H1 (cell line): ENCODE results near the gene FHAD1. TPM values are rescaled to one million over a fixed set of nuclear protein-coding genes. Genes with fewer than 3 reads are reported as not detected.

Source experiments
- CEBPB ChIP-seq: IDR thresholded peaks from 2 replicates; pipeline ENCODE4 v1.6.1; 2012; ENCODE audit warnings: low read depth, low read length
- FOSL1 ChIP-seq: IDR thresholded peaks from 2 replicates; pipeline ENCODE4 v1.6.1; 2011; ENCODE audit warnings: mild to moderate bottlenecking, low read depth, low read length, moderate library complexity; ENCODE audit not compliant: insufficient read depth
- JUN ChIP-seq: IDR thresholded peaks from 2 replicates; pipeline ENCODE4 v1.6.1; 2011; ENCODE audit warnings: low read depth, mild to moderate bottlenecking, improper control_type of control experiment, low read length
- SRF ChIP-seq: IDR thresholded peaks from 2 replicates; pipeline ENCODE4 v1.6.1; 2011; ENCODE audit warnings: mild to moderate bottlenecking, low read depth, low read length, moderate library complexity
- polyA plus RNA-seq, 7 experiments: library from polyadenylated mRNA; depleted of rRNA in 3 of 7; stranded (reverse) in 5 of 7; unstranded in 2 of 7; fragments of >200 nt in 5 of 7; fragments of 200-250 nt in 2 of 7; gene quantifications; 1 replicate in 5 of 7; 2 replicates in 1 of 7; 4 replicates in 1 of 7; pipeline versions ENCODE4 v1.2.1 to v1.2.3, GENCODE V29; 2011 to 2013; ENCODE audit warnings: missing spikeins in 2 of 7, mixed read lengths in 2 of 7
- total RNA-seq: library from RNA; stranded (reverse); fragmentation: NEBNext Ultra II Directional; extraction: Animal tissue kit (Norgen Biotek cat#: 25700); gene quantifications from 2 replicates; pipeline ENCODE4 v1.2.1, GENCODE V29; 2021
- TF ChIP-seq, protein P1 (sequence below): fragments of 300-600 bp; sonication (generic); IDR thresholded peaks from 2 replicates; pipeline ENCODE4 v1.7.1; 2012; ENCODE audit warnings: low read length, moderate library complexity, mild to moderate bottlenecking, inconsistent platforms; ENCODE audit not compliant: insufficient replicate concordance
- TF ChIP-seq, protein P2 (sequence below), 3 experiments: IDR thresholded peaks; 1 replicate in 2 of 3; 2 replicates in 1 of 3; pipeline versions ENCODE4 v1.5.1 to v1.6.1; 2011; ENCODE audit warnings: low read length in 3 of 3, mild to moderate bottlenecking in 3 of 3, inconsistent platforms in 2 of 3, low read depth in 1 of 3, moderate library complexity in 1 of 3; ENCODE audit not compliant: insufficient read depth in 1 of 3; ENCODE audit errors: control extremely low read depth in 1 of 3
- TF ChIP-seq, protein P3 (sequence below): IDR thresholded peaks from 2 replicates; pipeline ENCODE4 v1.6.1; 2012; ENCODE audit warnings: low read length, inconsistent platforms

FHAD1 gene
- total and polyA plus RNA-seq, 2 of the 8 experiments (the other 6 are each of a cell fraction or from before 2014, with no cell fraction given), result 0.39 to 0.69 TPM

- TF ChIP-seq, protein P1, sequence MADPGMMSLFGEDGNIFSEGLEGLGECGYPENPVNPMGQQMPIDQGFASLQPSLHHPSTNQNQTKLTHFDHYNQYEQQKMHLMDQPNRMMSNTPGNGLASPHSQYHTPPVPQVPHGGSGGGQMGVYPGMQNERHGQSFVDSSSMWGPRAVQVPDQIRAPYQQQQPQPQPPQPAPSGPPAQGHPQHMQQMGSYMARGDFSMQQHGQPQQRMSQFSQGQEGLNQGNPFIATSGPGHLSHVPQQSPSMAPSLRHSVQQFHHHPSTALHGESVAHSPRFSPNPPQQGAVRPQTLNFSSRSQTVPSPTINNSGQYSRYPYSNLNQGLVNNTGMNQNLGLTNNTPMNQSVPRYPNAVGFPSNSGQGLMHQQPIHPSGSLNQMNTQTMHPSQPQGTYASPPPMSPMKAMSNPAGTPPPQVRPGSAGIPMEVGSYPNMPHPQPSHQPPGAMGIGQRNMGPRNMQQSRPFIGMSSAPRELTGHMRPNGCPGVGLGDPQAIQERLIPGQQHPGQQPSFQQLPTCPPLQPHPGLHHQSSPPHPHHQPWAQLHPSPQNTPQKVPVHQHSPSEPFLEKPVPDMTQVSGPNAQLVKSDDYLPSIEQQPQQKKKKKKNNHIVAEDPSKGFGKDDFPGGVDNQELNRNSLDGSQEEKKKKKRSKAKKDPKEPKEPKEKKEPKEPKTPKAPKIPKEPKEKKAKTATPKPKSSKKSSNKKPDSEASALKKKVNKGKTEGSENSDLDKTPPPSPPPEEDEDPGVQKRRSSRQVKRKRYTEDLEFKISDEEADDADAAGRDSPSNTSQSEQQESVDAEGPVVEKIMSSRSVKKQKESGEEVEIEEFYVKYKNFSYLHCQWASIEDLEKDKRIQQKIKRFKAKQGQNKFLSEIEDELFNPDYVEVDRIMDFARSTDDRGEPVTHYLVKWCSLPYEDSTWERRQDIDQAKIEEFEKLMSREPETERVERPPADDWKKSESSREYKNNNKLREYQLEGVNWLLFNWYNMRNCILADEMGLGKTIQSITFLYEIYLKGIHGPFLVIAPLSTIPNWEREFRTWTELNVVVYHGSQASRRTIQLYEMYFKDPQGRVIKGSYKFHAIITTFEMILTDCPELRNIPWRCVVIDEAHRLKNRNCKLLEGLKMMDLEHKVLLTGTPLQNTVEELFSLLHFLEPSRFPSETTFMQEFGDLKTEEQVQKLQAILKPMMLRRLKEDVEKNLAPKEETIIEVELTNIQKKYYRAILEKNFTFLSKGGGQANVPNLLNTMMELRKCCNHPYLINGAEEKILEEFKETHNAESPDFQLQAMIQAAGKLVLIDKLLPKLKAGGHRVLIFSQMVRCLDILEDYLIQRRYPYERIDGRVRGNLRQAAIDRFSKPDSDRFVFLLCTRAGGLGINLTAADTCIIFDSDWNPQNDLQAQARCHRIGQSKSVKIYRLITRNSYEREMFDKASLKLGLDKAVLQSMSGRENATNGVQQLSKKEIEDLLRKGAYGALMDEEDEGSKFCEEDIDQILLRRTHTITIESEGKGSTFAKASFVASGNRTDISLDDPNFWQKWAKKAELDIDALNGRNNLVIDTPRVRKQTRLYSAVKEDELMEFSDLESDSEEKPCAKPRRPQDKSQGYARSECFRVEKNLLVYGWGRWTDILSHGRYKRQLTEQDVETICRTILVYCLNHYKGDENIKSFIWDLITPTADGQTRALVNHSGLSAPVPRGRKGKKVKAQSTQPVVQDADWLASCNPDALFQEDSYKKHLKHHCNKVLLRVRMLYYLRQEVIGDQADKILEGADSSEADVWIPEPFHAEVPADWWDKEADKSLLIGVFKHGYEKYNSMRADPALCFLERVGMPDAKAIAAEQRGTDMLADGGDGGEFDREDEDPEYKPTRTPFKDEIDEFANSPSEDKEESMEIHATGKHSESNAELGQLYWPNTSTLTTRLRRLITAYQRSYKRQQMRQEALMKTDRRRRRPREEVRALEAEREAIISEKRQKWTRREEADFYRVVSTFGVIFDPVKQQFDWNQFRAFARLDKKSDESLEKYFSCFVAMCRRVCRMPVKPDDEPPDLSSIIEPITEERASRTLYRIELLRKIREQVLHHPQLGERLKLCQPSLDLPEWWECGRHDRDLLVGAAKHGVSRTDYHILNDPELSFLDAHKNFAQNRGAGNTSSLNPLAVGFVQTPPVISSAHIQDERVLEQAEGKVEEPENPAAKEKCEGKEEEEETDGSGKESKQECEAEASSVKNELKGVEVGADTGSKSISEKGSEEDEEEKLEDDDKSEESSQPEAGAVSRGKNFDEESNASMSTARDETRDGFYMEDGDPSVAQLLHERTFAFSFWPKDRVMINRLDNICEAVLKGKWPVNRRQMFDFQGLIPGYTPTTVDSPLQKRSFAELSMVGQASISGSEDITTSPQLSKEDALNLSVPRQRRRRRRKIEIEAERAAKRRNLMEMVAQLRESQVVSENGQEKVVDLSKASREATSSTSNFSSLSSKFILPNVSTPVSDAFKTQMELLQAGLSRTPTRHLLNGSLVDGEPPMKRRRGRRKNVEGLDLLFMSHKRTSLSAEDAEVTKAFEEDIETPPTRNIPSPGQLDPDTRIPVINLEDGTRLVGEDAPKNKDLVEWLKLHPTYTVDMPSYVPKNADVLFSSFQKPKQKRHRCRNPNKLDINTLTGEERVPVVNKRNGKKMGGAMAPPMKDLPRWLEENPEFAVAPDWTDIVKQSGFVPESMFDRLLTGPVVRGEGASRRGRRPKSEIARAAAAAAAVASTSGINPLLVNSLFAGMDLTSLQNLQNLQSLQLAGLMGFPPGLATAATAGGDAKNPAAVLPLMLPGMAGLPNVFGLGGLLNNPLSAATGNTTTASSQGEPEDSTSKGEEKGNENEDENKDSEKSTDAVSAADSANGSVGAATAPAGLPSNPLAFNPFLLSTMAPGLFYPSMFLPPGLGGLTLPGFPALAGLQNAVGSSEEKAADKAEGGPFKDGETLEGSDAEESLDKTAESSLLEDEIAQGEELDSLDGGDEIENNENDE, result no peak
- TF ChIP-seq FOSL1 (no peak), SRF (no peak), JUN (no peak), CEBPB (no peak)
- TF ChIP-seq, protein P2, sequence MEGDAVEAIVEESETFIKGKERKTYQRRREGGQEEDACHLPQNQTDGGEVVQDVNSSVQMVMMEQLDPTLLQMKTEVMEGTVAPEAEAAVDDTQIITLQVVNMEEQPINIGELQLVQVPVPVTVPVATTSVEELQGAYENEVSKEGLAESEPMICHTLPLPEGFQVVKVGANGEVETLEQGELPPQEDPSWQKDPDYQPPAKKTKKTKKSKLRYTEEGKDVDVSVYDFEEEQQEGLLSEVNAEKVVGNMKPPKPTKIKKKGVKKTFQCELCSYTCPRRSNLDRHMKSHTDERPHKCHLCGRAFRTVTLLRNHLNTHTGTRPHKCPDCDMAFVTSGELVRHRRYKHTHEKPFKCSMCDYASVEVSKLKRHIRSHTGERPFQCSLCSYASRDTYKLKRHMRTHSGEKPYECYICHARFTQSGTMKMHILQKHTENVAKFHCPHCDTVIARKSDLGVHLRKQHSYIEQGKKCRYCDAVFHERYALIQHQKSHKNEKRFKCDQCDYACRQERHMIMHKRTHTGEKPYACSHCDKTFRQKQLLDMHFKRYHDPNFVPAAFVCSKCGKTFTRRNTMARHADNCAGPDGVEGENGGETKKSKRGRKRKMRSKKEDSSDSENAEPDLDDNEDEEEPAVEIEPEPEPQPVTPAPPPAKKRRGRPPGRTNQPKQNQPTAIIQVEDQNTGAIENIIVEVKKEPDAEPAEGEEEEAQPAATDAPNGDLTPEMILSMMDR (IDR thresholded peaks at IDR 0.05; ENCODE audit: control extremely low read depth in 1 of 3, insufficient read depth in 1 of 3, low read depth in 1 of 3, low read length in 3 of 3), result no peak
- TF ChIP-seq, protein P3, sequence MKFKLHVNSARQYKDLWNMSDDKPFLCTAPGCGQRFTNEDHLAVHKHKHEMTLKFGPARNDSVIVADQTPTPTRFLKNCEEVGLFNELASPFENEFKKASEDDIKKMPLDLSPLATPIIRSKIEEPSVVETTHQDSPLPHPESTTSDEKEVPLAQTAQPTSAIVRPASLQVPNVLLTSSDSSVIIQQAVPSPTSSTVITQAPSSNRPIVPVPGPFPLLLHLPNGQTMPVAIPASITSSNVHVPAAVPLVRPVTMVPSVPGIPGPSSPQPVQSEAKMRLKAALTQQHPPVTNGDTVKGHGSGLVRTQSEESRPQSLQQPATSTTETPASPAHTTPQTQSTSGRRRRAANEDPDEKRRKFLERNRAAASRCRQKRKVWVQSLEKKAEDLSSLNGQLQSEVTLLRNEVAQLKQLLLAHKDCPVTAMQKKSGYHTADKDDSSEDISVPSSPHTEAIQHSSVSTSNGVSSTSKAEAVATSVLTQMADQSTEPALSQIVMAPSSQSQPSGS, result no peak
These were observed 85.5 kb downstream of the FHAD1 start (continued) for GRCh38 chr1:15332525-15332924.
